Measurements from ENCODE around the gene DRG2. TPM values are rescaled to one million over a fixed set of nuclear protein-coding genes. Genes with fewer than 3 reads are reported as not detected.

Gene DRG2
- total and polyA plus RNA-seq, 10 of the 15 experiments (the other 5 are each of a cell fraction or from before 2014, with no cell fraction given): 9.1 to 64.8 (median 45.7) TPM

- Histone ChIP-seq H3K79me2 (ENCODE audit: control insufficient read depth, insufficient read depth, low read length) (no peaks in the 10 kb centered on the region), H3K27ac (ENCODE audit: control insufficient read depth, insufficient read depth) (no peak overlapping the region), H3K27me3 (replicated peaks in 1 of 2; ENCODE audit: control insufficient read depth in 2 of 2, insufficient read depth in 2 of 2, low read length in 1 of 2) (no peaks in the 10 kb centered on the region), H4K20me1 (ENCODE audit: control insufficient read depth, insufficient read depth) (no peaks in the 10 kb centered on the region), H2AFZ (ENCODE audit: control insufficient read depth, low read depth, low read length) (no peak overlapping the region), H3K36me3 (ENCODE audit: control insufficient read depth in 2 of 2, insufficient read depth in 2 of 2, low read length in 1 of 2) (peaks cover 0 to 1% of the 10 kb centered on the region in 2 experiments; a peak in 3 of 4 replicates), H3K4me2 (ENCODE audit: control insufficient read depth, insufficient read depth) (no peak overlapping the region), H3K4me3 (no peak overlapping the region), H3K4me1 (ENCODE audit: control insufficient read depth, insufficient read depth, low read length) (no peaks in the 10 kb centered on the region), H3K9me3 (replicated peaks; ENCODE audit: control insufficient read depth, insufficient read depth, low read length) (no peaks in the 10 kb centered on the region), H3K9ac (ENCODE audit: control insufficient read depth, insufficient read depth, low read length) (no peak overlapping the region)
- in situ Hi-C loops (cut with MboI) (no loop called here), intact Hi-C loops (cut with micrococcal nuclease; ENCODE audit: unreplicated experiment) (no loop called here)
- TF ChIP-seq, protein P1, sequence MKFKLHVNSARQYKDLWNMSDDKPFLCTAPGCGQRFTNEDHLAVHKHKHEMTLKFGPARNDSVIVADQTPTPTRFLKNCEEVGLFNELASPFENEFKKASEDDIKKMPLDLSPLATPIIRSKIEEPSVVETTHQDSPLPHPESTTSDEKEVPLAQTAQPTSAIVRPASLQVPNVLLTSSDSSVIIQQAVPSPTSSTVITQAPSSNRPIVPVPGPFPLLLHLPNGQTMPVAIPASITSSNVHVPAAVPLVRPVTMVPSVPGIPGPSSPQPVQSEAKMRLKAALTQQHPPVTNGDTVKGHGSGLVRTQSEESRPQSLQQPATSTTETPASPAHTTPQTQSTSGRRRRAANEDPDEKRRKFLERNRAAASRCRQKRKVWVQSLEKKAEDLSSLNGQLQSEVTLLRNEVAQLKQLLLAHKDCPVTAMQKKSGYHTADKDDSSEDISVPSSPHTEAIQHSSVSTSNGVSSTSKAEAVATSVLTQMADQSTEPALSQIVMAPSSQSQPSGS (IDR thresholded peaks at IDR 0.05; ENCODE audit: low read length): no peak
- TF ChIP-seq POLR2A (IDR thresholded peaks at IDR 0.05; ENCODE audit: low read depth, low read length): peak; percentile 11; the same call in 1 of the 2 replicates
- DNase-seq (ENCODE audit: low read depth, low spot score) (no peak), ATAC-seq (no peak), FAIRE-seq (no peak)
- ChIA-PET CTCF (no interaction called here), RAD21 (ENCODE audit: unreplicated experiment) (no interaction called here), POLR2A (no interaction called here), SMC1A (ENCODE audit: uncharacterized antibody, unreplicated experiment) (no interaction called here)
- BruUV-seq (replicated peaks): no TSS peak
- WGBS (ENCODE audit: insufficient coverage, insufficient replicate concordance, low lambda C conversion rate, missing lambda C conversion rate): 56% methylated on average over 10 of the region's 10 CpGs
Measured at GRCh38 chr17:18109935-18110485, 22.3 kb downstream of the DRG2 start.

- Histone ChIP-seq H3K4me3 (no peak overlapping the region), H3K9me3 (replicated peaks; ENCODE audit: control insufficient read depth, insufficient read depth, low read length) (no peaks in the 10 kb centered on the region), H3K27ac (ENCODE audit: control insufficient read depth, insufficient read depth) (no peak overlapping the region), H4K20me1 (ENCODE audit: control insufficient read depth, insufficient read depth) (no peaks in the 10 kb centered on the region), H2AFZ (ENCODE audit: control insufficient read depth, low read depth, low read length) (no peak overlapping the region), H3K27me3 (replicated peaks in 1 of 2; ENCODE audit: control insufficient read depth in 2 of 2, insufficient read depth in 2 of 2, low read length in 1 of 2) (no peaks in the 10 kb centered on the region), H3K4me1 (ENCODE audit: control insufficient read depth, insufficient read depth, low read length) (no peaks in the 10 kb centered on the region), H3K79me2 (ENCODE audit: control insufficient read depth, insufficient read depth, low read length) (no peaks in the 10 kb centered on the region), H3K36me3 (ENCODE audit: control insufficient read depth in 2 of 2, insufficient read depth in 2 of 2, low read length in 1 of 2) (peaks cover 0 to 1% of the 10 kb centered on the region in 2 experiments; a peak in 3 of 4 replicates), H3K4me2 (ENCODE audit: control insufficient read depth, insufficient read depth) (no peak overlapping the region), H3K9ac (ENCODE audit: control insufficient read depth, insufficient read depth, low read length) (no peak overlapping the region)
- DNase-seq (ENCODE audit: low read depth, low spot score) (no peak), FAIRE-seq (no peak), ATAC-seq (no peak)
- in situ Hi-C loops (cut with MboI): no loop called here
- ChIA-PET SMC1A (ENCODE audit: uncharacterized antibody, unreplicated experiment) (no interaction called here), CTCF (no interaction called here), RAD21 (ENCODE audit: unreplicated experiment) (no interaction called here), POLR2A (interaction anchor here (0.6 kb wide), 1 partner anchor 21 kb away, joined by 5 read pairs; no protein-coding TSS in a partner anchor)
- no TSS peak for BruUV-seq (replicated peaks)
- TF ChIP-seq SRF (IDR thresholded peaks at IDR 0.05; ENCODE audit: low read depth in 2 of 2, low read length in 2 of 2) (no peak), KDM1A (IDR thresholded peaks at IDR 0.05; ENCODE audit: borderline replicate concordance) (no peak)
- WGBS (ENCODE audit: insufficient coverage, insufficient replicate concordance, low lambda C conversion rate, missing lambda C conversion rate): 21% methylated on average over 4 of the region's 4 CpGs
- intact Hi-C loops (cut with micrococcal nuclease; ENCODE audit: unreplicated experiment): no loop called here
Measured at GRCh38 chr17:18110636-18111145, 22.9 kb downstream of the DRG2 start.
